Neural crest cell (in vitro differentiated cells): ENCODE measurements around the gene KRT74. TPM values are rescaled to one million over a fixed set of nuclear protein-coding genes. Genes with fewer than 3 reads are reported as not detected.

Experiments
- DNase-seq: peaks from one replicate; pipeline ENCODE4 v3.0.0; 2021; ENCODE audit warnings: low read depth, mixed read lengths, low spot score
- H3K27ac Mint-ChIP-seq: one replicate; pipeline ENCODE4 v1.8.0; 2021; ENCODE audit warnings: mild to moderate bottlenecking, mixed read lengths; ENCODE audit not compliant: unreplicated experiment
- H3K27me3 Mint-ChIP-seq: 2 replicates; pipeline ENCODE4 v1.8.0; 2021; ENCODE audit warnings: low read depth, mild to moderate bottlenecking, mixed read lengths
- H3K36me3 Mint-ChIP-seq: 2 replicates; pipeline ENCODE4 v1.8.0; 2021; ENCODE audit warnings: low read depth, mild to moderate bottlenecking, mixed read lengths
- H3K4me1 Mint-ChIP-seq: 2 replicates; pipeline ENCODE4 v1.8.0; 2021; ENCODE audit warnings: mixed read lengths
- H3K4me3 Mint-ChIP-seq: one replicate; pipeline ENCODE4 v1.8.0; 2021; ENCODE audit warnings: mild to moderate bottlenecking, mixed read lengths
- H3K9me3 Mint-ChIP-seq: 2 replicates; pipeline ENCODE4 v1.8.0; 2021; ENCODE audit warnings: mixed read lengths
- CTCF ChIP-seq: fragments of 200-600 bp; sonication (generic); conservative IDR thresholded peaks from 2 replicates; pipeline ENCODE4 v1.5.0; 2021; ENCODE audit warnings: antibody characterized with exemption, mild to moderate bottlenecking
- total RNA-seq: library from RNA; stranded (reverse); gene quantifications from 2 replicates; pipeline ENCODE4 v1.2.1, GENCODE V29; 2021

Gene KRT74
- total RNA-seq, 1 donor from 2014 or later = not detected

GRCh38 chr12:52521568-52522266 lies 51.9 kb downstream of the KRT74 start:
- no peak for TF ChIP-seq CTCF
- no peaks in the 10 kb centered on the region for H3K4me1 Mint-ChIP-seq
- no peak overlapping the region for H3K4me3 Mint-ChIP-seq
- H3K36me3 Mint-ChIP-seq = no peaks in the 10 kb centered on the region
- no peak overlapping the region for H3K27ac Mint-ChIP-seq
- peaks cover 12% of the 10 kb centered on the region for H3K27me3 Mint-ChIP-seq
- no peak for DNase-seq
- H3K9me3 Mint-ChIP-seq = no peaks in the 10 kb centered on the region

GRCh38 chr12:52521175-52521567 lies 52.5 kb downstream of the KRT74 start:
- peaks cover 12% of the 10 kb centered on the region for H3K27me3 Mint-ChIP-seq
- no peaks in the 10 kb centered on the region for H3K9me3 Mint-ChIP-seq
- H3K4me1 Mint-ChIP-seq = no peaks in the 10 kb centered on the region
- no peak overlapping the region for H3K27ac Mint-ChIP-seq
- TF ChIP-seq CTCF = no peak
- no peak overlapping the region for H3K4me3 Mint-ChIP-seq
- H3K36me3 Mint-ChIP-seq = no peaks in the 10 kb centered on the region
- DNase-seq = no peak

GRCh38 chr12:52519826-52520662 lies 53.6 kb downstream of the KRT74 start, which contains the start of gene KRT5:
TSS of gene KRT5 (minus strand) at chr12:52520394. CDS start at chr12:52520296, 98 bp downstream.
- no peaks in the 10 kb centered on the region for H3K36me3 Mint-ChIP-seq
- no peak within 1 kb of the TSS for H3K27ac Mint-ChIP-seq
- H3K4me1 Mint-ChIP-seq = no peaks in the 10 kb centered on the region
- H3K27me3 Mint-ChIP-seq = peaks cover 12% of the 10 kb centered on the region
- TF ChIP-seq CTCF = no peak
- H3K9me3 Mint-ChIP-seq = no peaks in the 10 kb centered on the region
- no peak for DNase-seq
- no peak within 1 kb of the TSS for H3K4me3 Mint-ChIP-seq

- DNase-seq = no peak
- H3K27me3 Mint-ChIP-seq = peaks cover 12% of the 10 kb centered on the region
- no peak for TF ChIP-seq CTCF
- H3K36me3 Mint-ChIP-seq = no peaks in the 10 kb centered on the region
- no peaks in the 10 kb centered on the region for H3K9me3 Mint-ChIP-seq
- no peak overlapping the region for H3K4me3 Mint-ChIP-seq
- H3K4me1 Mint-ChIP-seq = no peaks in the 10 kb centered on the region
- no peak overlapping the region for H3K27ac Mint-ChIP-seq
Observed at GRCh38 chr12:52519387-52519703, 54.3 kb downstream of the KRT74 start.

- DNase-seq = no peak
- TF ChIP-seq CTCF = no peak
- Mint-ChIP-seq H3K36me3 (no peaks in the 10 kb centered on the region), H3K4me3 (no peak overlapping the region), H3K27ac (no peak overlapping the region), H3K4me1 (no peaks in the 10 kb centered on the region), H3K9me3 (no peaks in the 10 kb centered on the region), H3K27me3 (peaks cover 12% of the 10 kb centered on the region)
Observed at GRCh38 chr12:52518574-52519386, 54.9 kb downstream of the KRT74 start.
